ENCODE data around the gene LRRC43.

The LRRC43 gene

DNA sequence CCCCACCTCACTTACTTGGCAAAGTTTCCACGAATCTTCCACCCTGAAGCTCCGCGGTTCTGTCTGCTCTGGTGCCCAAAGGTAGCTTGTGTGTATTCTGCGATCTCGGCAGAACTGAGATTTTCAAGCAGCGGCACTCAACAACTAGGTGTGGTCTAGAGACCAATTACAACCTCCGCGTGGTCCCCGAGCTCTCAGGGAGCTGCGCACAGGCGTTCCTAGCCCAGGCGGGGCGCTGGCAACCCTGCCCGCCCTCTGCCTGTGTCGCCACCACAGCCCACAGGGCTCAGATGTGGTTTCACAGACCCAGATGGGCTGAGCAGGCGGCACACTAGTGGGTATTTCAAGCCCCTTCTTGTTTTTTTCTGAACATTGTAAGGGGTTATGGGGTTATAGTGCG is 44.4 kb downstream of the LRRC43 start:
- no peak for DNase-seq

DNA sequence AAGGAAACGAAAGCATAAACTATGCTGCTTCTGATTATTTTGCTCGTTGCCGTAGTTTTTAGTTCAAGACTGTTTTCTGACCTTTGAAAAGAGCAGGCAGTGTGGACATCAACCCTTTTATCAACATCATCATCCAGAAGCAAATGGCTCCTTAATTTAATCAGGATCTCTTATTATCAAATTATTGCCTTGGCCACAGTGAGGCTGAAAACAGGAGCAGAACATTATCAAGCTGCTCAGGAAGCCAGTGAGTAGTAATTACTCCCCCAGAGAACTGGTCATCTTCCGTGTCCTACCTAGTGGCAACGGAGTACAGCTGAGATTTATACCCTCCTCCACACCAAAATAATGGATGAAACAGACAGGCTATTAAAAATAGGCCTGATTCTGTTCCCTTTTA is 45.2 kb downstream of the LRRC43 start:
- no peak for DNase-seq

DNA sequence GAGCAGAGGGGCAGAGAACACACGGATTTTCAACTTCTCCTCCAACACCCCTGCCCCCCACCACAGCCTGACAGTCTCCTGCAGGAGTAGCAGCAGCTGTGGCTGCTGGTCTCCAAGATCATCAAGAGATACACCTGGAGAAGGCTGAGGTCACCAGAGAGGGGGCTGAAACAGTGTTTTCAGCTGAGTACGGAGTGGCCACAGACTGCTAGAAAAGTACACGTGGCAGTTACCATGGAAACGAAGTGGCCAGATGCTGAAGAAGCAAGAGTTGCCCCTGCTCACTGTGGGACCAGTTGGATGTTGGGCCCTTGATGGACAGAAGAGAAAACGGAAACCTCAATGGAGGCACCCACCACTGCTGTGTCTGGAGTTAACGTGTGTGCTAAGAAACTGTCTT is 47.9 kb downstream of the LRRC43 start:
- DNase-seq, result no peak

DNA sequence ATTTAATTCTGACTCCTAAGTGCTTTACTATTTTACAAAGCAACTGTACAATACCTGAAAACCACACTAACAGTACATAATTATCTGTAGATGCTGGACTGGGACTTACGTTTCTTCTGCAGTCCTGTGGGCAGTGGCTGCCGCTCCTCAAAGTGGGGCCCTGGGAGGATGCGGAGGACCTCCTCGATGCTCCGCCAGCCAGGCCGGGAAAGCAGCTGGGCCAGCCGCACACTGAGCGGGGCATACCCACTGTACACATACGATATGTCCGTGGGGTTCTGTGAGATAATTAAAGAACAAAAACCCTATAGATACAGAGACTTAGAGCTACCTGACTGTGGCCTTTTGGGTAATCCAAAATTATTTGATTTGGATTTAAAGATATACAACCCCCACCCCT is 49.8 kb downstream of the LRRC43 start:
- no peak for DNase-seq

DNA sequence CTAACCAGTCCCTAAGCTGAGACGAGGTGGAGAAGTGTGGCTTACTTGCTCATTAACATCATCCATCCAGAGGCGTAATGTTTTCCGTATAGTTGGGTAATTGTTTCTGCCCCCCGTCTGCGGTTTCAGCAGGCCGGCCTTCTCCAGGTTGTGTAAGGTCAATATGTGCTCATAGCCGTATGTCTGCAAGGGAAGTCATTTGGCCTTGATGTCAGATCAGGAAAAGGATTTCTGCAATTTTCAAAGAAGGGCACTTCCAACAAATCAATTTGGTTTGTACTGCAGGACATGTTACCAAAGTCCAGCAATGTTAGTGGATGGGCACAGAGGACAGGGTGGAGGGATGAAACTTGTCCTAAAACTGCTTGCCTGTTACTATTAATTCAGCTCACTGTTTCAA is 52.8 kb downstream of the LRRC43 start:
- DNase-seq, result no peak

DNA sequence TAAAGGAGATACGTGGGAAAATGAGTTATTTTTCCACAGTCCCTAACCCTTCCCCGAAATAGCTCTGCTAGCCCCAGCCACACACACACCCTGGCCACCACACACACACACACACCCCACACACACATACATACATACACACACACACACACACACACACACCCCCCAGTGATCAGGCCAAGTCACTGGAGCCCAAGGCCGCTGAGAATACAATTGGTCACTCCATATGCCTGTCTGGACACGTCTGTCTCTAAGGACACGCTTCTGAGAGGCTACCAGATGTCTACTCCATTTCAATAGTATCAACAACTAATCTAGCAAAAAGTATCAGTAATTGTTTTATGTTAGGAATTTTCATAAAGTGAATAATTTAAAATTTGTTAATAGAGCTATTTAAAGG is 55.9 kb downstream of the LRRC43 start:
- no peak for DNase-seq

DNA sequence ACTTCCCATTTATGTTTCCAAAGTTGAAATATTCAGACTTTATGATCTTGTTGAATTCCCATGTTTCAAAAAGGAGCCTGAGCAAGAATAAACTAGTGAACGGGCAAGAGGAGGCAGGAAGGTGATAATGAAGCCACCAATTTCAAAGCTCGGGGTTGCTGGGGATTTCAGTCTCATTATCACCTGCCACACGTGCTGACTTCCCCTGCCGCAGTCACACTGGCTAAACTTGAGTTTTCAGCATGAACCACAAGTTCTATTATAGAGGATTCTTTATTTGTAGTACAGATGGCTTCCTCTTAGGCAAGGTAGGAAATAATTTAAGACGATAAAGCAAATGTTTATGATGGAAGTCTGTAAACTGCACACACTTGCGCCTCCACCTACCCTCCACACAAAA is 61.0 kb downstream of the LRRC43 start:
- DNase-seq, result no peak

DNA sequence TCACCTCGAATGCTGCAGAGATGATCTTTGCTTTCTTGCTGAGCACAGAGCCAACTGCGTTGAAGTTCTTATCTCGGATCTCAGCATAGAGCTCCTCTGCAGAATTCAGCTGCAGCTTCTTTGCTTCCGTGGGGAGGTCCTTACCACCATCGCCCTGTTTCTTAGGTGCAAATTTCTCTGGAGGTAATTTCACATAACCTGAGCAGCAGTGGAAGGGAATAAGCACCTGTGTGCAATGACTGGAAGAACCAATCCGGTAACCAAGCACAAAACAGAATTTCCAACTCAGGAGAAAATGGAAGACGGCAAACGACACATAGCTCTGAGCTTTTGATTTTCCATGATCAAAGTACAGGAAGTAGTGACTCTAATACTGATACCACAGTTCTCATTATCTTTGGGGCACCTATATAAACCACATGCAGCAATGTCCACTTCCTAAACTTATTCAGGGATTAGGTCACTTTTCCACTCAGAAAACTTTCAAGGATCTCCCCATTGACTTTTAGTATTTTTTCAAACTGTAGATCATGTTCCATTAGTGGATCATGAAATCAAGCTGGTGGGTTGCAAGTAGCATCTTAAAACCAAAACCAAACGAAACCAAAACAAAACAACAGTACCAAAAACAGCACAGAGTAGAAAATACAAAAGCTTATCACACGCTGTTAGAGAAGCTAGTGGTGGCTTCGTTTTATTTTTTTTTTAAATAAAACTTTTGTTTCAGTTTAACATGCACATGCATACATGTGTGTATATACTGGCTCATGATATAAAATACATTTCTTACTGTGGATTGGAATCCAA is 61.8 kb downstream of the LRRC43 start:
- DNase-seq, result no peak

DNA sequence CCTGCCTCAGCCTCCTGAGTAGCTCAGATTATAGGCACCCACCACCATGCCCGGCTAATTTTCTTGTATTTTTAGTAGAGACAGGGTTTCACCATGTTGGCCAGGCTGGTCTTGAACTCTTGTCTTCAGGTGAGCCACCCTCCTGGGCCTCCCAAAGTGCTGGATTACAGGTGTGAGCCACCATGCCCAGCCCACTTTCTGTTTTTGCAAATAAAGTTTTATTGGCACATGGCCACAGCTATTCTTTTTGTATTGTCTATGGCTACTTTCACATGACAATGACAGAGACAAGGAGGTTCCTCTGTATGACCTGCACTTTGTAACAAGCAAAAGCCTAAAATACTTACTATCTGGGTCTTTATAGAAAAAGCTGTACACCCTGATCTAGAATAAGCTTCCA is 62.6 kb downstream of the LRRC43 start:
- DNase-seq, result no peak

DNA sequence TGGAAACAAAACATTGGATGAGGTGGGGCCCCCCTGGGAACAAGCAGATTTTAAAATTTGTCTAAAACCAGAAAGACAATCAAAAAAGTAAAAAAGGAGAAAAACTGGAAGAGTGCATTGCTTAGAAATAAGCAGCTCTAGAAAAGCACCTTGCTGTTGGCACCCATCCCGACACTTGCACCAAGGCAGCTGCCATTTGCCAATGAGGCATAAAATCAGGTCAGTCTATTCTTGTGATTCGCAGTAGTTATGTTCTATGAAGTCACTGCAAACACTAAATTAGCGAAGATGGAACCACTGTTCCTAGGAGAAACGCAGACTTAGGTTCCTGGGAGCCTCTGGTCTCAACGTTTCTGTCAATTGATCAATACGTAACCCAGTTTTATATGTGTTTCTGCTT is 67.1 kb downstream of the LRRC43 start:
- DNase-seq, result no peak

DNA sequence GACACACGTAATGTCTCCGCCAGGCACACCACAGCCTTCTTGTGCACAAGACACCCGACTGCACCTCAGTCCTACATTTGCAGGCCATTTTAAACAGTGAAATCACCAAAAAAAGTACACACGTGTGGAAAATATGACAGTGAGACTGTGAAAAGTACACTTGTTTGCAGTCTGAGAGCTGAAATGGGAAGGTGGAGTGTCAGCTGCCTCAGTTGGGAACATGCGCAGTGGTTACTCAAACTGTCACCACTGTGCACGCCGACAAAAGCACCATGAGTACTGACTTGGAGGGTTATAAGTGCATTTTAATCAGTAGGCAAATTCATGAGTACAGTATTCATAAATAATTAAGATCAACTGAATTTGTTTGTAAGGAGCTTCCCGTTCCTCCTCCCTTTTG is 67.6 kb downstream of the LRRC43 start:
- no peak for DNase-seq
